Testis (tissue), 3 donors: ENCODE measurements around the gene GNG10. TPM values are rescaled to one million over a fixed set of nuclear protein-coding genes. Genes with fewer than 3 reads are reported as not detected.

Source experiments
- DNase-seq: peaks from one replicate; pipeline ENCODE4 v3.0.0-alpha.2; 2019
- H3K27ac ChIP-seq, 2 donors: fragments of 200-600 bp; sonication (generic); one replicate each; pipeline ENCODE4 v1.5.1; 2019
- H3K27me3 ChIP-seq: fragments of 200-600 bp; sonication (generic); one replicate; pipeline ENCODE4 v1.5.1; 2019
- H3K36me3 ChIP-seq: fragments of 200-600 bp; sonication (generic); one replicate; pipeline ENCODE4 v1.5.1; 2017; ENCODE audit warnings: low read depth; ENCODE audit errors: missing control alignments
- H3K4me1 ChIP-seq: fragments of 200-600 bp; sonication (generic); one replicate; pipeline ENCODE4 v1.5.1; 2019
- H3K4me3 ChIP-seq, 2 donors: fragments of 200-600 bp; sonication (generic); one replicate each; pipeline ENCODE4 v1.5.1; 2017 to 2019
- H3K9me3 ChIP-seq: fragments of 200-600 bp; sonication (generic); one replicate; pipeline ENCODE4 v1.5.1; 2017
- CTCF ChIP-seq, 3 experiments: fragments of 450-650 bp in 2 of 3; fragments of 200-600 bp in 1 of 3; sonication (generic) in 1 of 3; IDR thresholded peaks; one replicate each; pipeline ENCODE4 v1.5.1; 2016 to 2019; ENCODE audit warnings: antibody characterized with exemption in 3 of 3, mild to moderate bottlenecking in 2 of 3, moderate library complexity in 1 of 3
- POLR2A ChIP-seq: fragments of 450-650 bp; IDR thresholded peaks from one replicate; pipeline ENCODE4 v1.6.1; 2017; ENCODE audit warnings: antibody characterized with exemption, mild to moderate bottlenecking, moderate library complexity
- WGBS, 2 donors: methylation state at CpG; one replicate each; pipeline ENCODE4 v1.1.5; 2018; 5-methylcytosine and 5-hydroxymethylcytosine counted together
- intact Hi-C: fragments of 100-400 bp; cut with DNase I; formaldehyde crosslinking; loops from one replicate; pipeline ENCODE4 v1.15.1; 2023; ENCODE audit warnings: low total_unique reads
- polyA plus RNA-seq: library from polyadenylated mRNA; stranded (reverse); fragments of 350-450 nt; fragmentation: Illumina TruSeq; extraction: RNeasy Lipid Tissue Mini Kit (QIAGEN cat#74804); gene quantifications from one replicate; pipeline ENCODE4 v1.2.3, GENCODE V29; 2014; ENCODE audit warnings: low read depth, low replicate concordance; ENCODE audit not compliant: insufficient read depth
- total RNA-seq, 2 donors: library from RNA; depleted of rRNA; stranded (reverse); fragments of >200 nt; gene quantifications; one replicate each; pipeline ENCODE4 v1.2.3, GENCODE V29; 2016

GNG10 gene
- total and polyA plus RNA-seq, 3 donors from 2014 or later = 35.9 to 38.3 (median 37.1) TPM

- H3K36me3 ChIP-seq = no peaks in the 10 kb centered on the region
- no peak for TF ChIP-seq CTCF (IDR thresholded peaks at IDR 0.05)
- no peak for TF ChIP-seq POLR2A
- 91 to 97% methylated on average over 3 of the region's 3 CpGs for WGBS, 2 donors
- H3K27ac ChIP-seq = no peak overlapping the region
- no peaks in the 10 kb centered on the region for H3K9me3 ChIP-seq
- intact Hi-C loops = no loop called here
- H3K27me3 ChIP-seq = no peaks in the 10 kb centered on the region
- H3K4me3 ChIP-seq = no peak overlapping the region
- H3K4me1 ChIP-seq = no peaks in the 10 kb centered on the region
- DNase-seq = no peak
Measured at GRCh38 chr9:111712369-111712768, 51.0 kb downstream of the GNG10 start.

- Histone ChIP-seq H3K36me3 (no peaks in the 10 kb centered on the region), H3K27me3 (no peaks in the 10 kb centered on the region), H3K4me3 (no peak overlapping the region), H3K4me1 (no peaks in the 10 kb centered on the region), H3K27ac (no peak overlapping the region), H3K9me3 (no peaks in the 10 kb centered on the region)
- intact Hi-C loops = no loop called here
- TF ChIP-seq POLR2A (no peak), CTCF (IDR thresholded peaks at IDR 0.05) (no peak)
- no peak for DNase-seq
Measured at GRCh38 chr9:111715471-111715870, 54.1 kb downstream of the GNG10 start.

GRCh38 chr9:111719541-111719940 lies 58.1 kb downstream of the GNG10 start:
- no peak for TF ChIP-seq POLR2A
- no peak for TF ChIP-seq CTCF (IDR thresholded peaks at IDR 0.05)
- H3K4me3 ChIP-seq = no peak overlapping the region
- H3K36me3 ChIP-seq = no peaks in the 10 kb centered on the region
- no peaks in the 10 kb centered on the region for H3K9me3 ChIP-seq
- H3K4me1 ChIP-seq = no peaks in the 10 kb centered on the region
- H3K27me3 ChIP-seq = no peaks in the 10 kb centered on the region
- H3K27ac ChIP-seq = no peak overlapping the region
- no peak for DNase-seq
- 87 to 98% methylated on average over 2 of the region's 2 CpGs for WGBS, 2 donors
- intact Hi-C loops = no loop called here

Other genes with a start within 250 kb of the GNG10 start
- gene ECPAS, start 177.2 kb upstream of the GNG10 start, total RNA-seq = 100 to 1,000 TPM in 1 of 2 donors, 10 to 100 TPM in 1; 90.0 to 122 TPM
- 74.1 TPM for gene ECPAS, start 177.2 kb upstream of the GNG10 start, polyA plus RNA-seq
- 10 to 100 TPM; 25.1 to 28.6 TPM for gene ZNF483, start 136.4 kb upstream of the GNG10 start, total RNA-seq
- gene ZNF483, start 136.4 kb upstream of the GNG10 start, polyA plus RNA-seq = 10.5 TPM
- gene PTGR1, start 62.0 kb upstream of the GNG10 start, total RNA-seq = 10 to 100 TPM; 20.9 TPM
- gene PTGR1, start 62.0 kb upstream of the GNG10 start, polyA plus RNA-seq = 26.6 TPM
- 10 to 100 TPM; 15.7 to 15.9 TPM for gene DNAJC25, start 30.3 kb upstream of the GNG10 start, total RNA-seq
- 10.0 TPM for gene DNAJC25, start 30.3 kb upstream of the GNG10 start, polyA plus RNA-seq
- gene SHOC1, start 133.3 kb downstream of the GNG10 start, total RNA-seq = 10 to 100 TPM; 25.9 to 36.8 TPM
- 14.9 TPM for gene SHOC1, start 133.3 kb downstream of the GNG10 start, polyA plus RNA-seq
- 10 to 100 TPM; 29.0 to 38.6 TPM for gene UGCG, start 235.2 kb downstream of the GNG10 start, total RNA-seq
- 13.3 TPM for gene UGCG, start 235.2 kb downstream of the GNG10 start, polyA plus RNA-seq